Uterus (tissue), 2 donors: ENCODE measurements around the gene SV2A.

Experiments used
- POLR2A ChIP-seq, 2 donors: fragments of 450-650 bp; IDR thresholded peaks; one replicate each; pipeline ENCODE4 v1.6.1; 2016; ENCODE audit warnings: antibody characterized with exemption in 2 of 2, mild to moderate bottlenecking in 1 of 2, moderate library complexity in 1 of 2
- TF ChIP-seq, protein P1 (sequence below), 4 experiments: fragments of 200-600 bp in 2 of 4; fragments of 450-650 bp in 2 of 4; sonication (generic) in 2 of 4; IDR thresholded peaks; one replicate each; pipeline ENCODE4 v1.5.1; 2016 to 2019; ENCODE audit warnings: antibody characterized with exemption in 4 of 4, mild to moderate bottlenecking in 2 of 4, moderate library complexity in 1 of 4

DNA sequence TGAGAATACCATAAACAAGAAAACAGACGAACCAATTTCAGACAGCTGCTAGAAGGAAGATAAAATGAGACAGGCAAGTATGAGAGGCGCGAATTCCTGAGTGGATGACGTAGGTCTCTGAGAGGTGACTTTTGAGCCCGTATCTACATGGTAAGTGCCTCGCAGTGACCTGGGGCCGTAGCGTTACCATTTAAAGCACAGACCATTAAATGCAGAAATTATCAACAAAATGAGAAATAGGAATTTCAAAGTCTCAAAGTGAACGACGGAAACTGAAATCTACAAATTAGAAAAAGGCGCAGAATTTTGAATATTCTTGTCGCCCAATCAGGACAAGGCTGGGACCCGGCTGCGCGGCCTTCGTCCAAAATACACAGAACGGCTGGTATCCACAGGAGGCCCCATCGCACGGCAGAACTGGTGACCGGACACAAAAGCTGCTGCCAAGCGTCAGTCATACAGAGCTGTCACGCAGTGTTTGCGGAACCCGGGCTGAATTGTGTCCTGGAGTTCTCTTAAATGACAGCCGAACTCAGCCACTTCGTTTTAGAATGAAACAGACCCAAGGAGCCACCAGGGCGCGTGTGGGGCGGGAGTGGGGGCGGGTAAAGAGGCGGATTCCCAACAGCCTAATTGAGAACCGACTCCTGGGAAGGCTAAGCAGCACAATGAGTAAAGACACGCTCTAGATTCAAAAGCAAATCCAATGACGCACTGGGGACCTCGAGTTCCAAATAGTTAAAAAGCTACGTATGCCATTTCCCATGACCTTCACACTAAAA, 32.1 kb downstream of the SV2A start:
- TF ChIP-seq POLR2A (IDR thresholded peaks at IDR 0.05): peak; percentile 65 to 81
- TF ChIP-seq, protein P1, sequence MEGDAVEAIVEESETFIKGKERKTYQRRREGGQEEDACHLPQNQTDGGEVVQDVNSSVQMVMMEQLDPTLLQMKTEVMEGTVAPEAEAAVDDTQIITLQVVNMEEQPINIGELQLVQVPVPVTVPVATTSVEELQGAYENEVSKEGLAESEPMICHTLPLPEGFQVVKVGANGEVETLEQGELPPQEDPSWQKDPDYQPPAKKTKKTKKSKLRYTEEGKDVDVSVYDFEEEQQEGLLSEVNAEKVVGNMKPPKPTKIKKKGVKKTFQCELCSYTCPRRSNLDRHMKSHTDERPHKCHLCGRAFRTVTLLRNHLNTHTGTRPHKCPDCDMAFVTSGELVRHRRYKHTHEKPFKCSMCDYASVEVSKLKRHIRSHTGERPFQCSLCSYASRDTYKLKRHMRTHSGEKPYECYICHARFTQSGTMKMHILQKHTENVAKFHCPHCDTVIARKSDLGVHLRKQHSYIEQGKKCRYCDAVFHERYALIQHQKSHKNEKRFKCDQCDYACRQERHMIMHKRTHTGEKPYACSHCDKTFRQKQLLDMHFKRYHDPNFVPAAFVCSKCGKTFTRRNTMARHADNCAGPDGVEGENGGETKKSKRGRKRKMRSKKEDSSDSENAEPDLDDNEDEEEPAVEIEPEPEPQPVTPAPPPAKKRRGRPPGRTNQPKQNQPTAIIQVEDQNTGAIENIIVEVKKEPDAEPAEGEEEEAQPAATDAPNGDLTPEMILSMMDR (IDR thresholded peaks at IDR 0.05): peak in 2 of 4 experiments; percentile 32 to 39
